ENCODE measurements around the gene LRIG2. TPM values are rescaled to one million over a fixed set of nuclear protein-coding genes. Genes with fewer than 3 reads are reported as not detected.

LRIG2 gene
- total RNA-seq, 4 donors from 2014 or later, result 7.9 to 86.1 (median 22.0) TPM

- Histone ChIP-seq H3K27ac (no peak overlapping the region), H3K4me1 (no peaks in the 10 kb centered on the region), H3K36me3 (peaks cover 63% of the 10 kb centered on the region), H3K9me3 (no peaks in the 10 kb centered on the region), H3K4me3 (no peak overlapping the region), H3K27me3 (no peaks in the 10 kb centered on the region)
- DNase-seq (ENCODE audit: low spot score in 2 of 2), result no peak
- WGBS, result 63% methylated on average over 3 of the region's 3 CpGs
- no peak for TF ChIP-seq EP300 (IDR thresholded peaks at IDR 0.05)
- TF ChIP-seq POLR2A (IDR thresholded peaks at IDR 0.05), result no peak
- TF ChIP-seq POLR2AphosphoS5 (IDR thresholded peaks at IDR 0.05), result no peak
- TF ChIP-seq, protein P1, sequence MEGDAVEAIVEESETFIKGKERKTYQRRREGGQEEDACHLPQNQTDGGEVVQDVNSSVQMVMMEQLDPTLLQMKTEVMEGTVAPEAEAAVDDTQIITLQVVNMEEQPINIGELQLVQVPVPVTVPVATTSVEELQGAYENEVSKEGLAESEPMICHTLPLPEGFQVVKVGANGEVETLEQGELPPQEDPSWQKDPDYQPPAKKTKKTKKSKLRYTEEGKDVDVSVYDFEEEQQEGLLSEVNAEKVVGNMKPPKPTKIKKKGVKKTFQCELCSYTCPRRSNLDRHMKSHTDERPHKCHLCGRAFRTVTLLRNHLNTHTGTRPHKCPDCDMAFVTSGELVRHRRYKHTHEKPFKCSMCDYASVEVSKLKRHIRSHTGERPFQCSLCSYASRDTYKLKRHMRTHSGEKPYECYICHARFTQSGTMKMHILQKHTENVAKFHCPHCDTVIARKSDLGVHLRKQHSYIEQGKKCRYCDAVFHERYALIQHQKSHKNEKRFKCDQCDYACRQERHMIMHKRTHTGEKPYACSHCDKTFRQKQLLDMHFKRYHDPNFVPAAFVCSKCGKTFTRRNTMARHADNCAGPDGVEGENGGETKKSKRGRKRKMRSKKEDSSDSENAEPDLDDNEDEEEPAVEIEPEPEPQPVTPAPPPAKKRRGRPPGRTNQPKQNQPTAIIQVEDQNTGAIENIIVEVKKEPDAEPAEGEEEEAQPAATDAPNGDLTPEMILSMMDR (IDR thresholded peaks at IDR 0.05), result no peak
Observed at GRCh38 chr1:113125517-113125916, 52.5 kb downstream of the LRIG2 start.

GRCh38 chr1:113126207-113126606, 53.2 kb downstream of the LRIG2 start:
- DNase-seq (ENCODE audit: low spot score in 2 of 2), result no peak
- 95% methylated on average over 2 of the region's 2 CpGs for WGBS
- Histone ChIP-seq H3K36me3 (peaks cover 56% of the 10 kb centered on the region), H3K9me3 (no peaks in the 10 kb centered on the region), H3K27ac (no peak overlapping the region), H3K4me1 (no peaks in the 10 kb centered on the region), H3K27me3 (no peaks in the 10 kb centered on the region), H3K4me3 (no peak overlapping the region)
- no peak for TF ChIP-seq EP300 (IDR thresholded peaks at IDR 0.05)
- TF ChIP-seq, protein P1 (IDR thresholded peaks at IDR 0.05), result no peak
- TF ChIP-seq POLR2A (IDR thresholded peaks at IDR 0.05), result no peak
- TF ChIP-seq POLR2AphosphoS5 (IDR thresholded peaks at IDR 0.05), result no peak

DNA sequence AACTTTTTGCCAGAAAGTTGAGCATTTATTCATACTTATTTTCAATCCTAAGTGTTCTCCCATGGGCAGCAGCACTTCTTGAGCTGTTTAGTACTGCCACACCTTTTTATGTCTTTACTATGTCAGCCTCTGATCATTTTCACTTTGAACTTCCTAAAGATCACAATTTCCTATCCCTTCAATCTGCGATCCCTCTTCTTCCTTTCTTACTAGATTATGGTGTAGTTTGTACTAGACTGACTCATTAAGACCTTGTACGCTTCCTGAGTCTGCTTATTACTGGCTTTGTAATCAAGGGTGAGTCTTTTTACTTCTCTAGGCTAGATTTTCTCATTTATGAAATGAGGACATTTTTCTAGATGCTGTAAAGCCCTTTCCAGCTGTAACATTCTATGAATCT, 55.1 kb downstream of the LRIG2 start:
- Histone ChIP-seq H3K27ac (no peak overlapping the region), H3K9me3 (no peaks in the 10 kb centered on the region), H3K27me3 (no peaks in the 10 kb centered on the region), H3K36me3 (peaks cover 40% of the 10 kb centered on the region), H3K4me1 (no peaks in the 10 kb centered on the region), H3K4me3 (no peak overlapping the region)
- TF ChIP-seq POLR2AphosphoS5 (IDR thresholded peaks at IDR 0.05) (no peak), POLR2A (IDR thresholded peaks at IDR 0.05) (no peak), EP300 (IDR thresholded peaks at IDR 0.05) (no peak)
- TF ChIP-seq, protein P1 (IDR thresholded peaks at IDR 0.05), result no peak
- no peak for DNase-seq (ENCODE audit: low spot score in 2 of 2)
- WGBS, result 93% methylated on average over 2 of the region's 2 CpGs

- Histone ChIP-seq H3K27me3 (no peaks in the 10 kb centered on the region), H3K27ac (no peak overlapping the region), H3K9me3 (no peaks in the 10 kb centered on the region), H3K4me3 (no peak overlapping the region), H3K4me1 (no peaks in the 10 kb centered on the region), H3K36me3 (peaks cover 27% of the 10 kb centered on the region)
- WGBS, result 91% methylated on average over 6 of the region's 6 CpGs
- DNase-seq (ENCODE audit: low spot score in 2 of 2), result no peak
- TF ChIP-seq POLR2AphosphoS5 (IDR thresholded peaks at IDR 0.05) (no peak), EP300 (IDR thresholded peaks at IDR 0.05) (no peak), POLR2A (IDR thresholded peaks at IDR 0.05) (no peak)
- TF ChIP-seq, protein P1 (IDR thresholded peaks at IDR 0.05), result no peak
Observed at GRCh38 chr1:113129529-113130185, 56.7 kb downstream of the LRIG2 start.

DNA sequence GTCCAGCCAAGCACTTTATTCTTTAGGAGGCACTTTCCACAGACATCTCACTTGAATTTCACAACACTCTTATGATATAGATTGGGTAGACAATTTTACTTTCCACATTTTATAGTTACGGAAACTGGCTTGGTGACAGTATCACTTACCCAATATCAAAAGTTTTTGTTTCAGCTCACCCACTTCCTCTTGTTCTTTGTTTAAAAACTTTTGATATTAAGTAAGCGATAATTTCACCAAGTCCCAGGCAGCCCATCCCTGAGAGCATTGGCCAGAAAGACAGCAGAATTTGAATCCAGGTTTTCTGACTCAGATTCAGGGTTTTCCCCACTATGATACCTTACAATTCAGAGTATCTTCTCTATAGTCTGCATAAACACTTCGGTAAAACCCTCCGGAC, 60.0 kb downstream of the LRIG2 start:
- 82% methylated on average over 4 of the region's 4 CpGs for WGBS
- Histone ChIP-seq H3K27ac (no peak overlapping the region), H3K36me3 (no peaks in the 10 kb centered on the region)

More for the DNA sequence above, 60.0 kb downstream of the LRIG2 start:
- TF ChIP-seq POLR2AphosphoS5 (IDR thresholded peaks at IDR 0.05) (no peak), EP300 (IDR thresholded peaks at IDR 0.05) (no peak), POLR2A (IDR thresholded peaks at IDR 0.05) (no peak)
- TF ChIP-seq, protein P1 (IDR thresholded peaks at IDR 0.05), result no peak
- no peaks in the 10 kb centered on the region for H3K4me1 ChIP-seq
- H3K4me3 ChIP-seq, result no peak overlapping the region
- DNase-seq (ENCODE audit: low spot score in 2 of 2), result no peak
- no peaks in the 10 kb centered on the region for H3K9me3 ChIP-seq
- H3K27me3 ChIP-seq, result no peaks in the 10 kb centered on the region
